Mucosa of descending colon (tissue), 3 donors: ENCODE data around the gene LCE3A. TPM values are rescaled to one million over a fixed set of nuclear protein-coding genes. Genes with fewer than 3 reads are reported as not detected.

Source experiments
- ATAC-seq: fragments of 200-7000 bp; cut with Tn5 transposase; one replicate; pipeline ENCODE4 v1.9.1; 2020; ENCODE audit warnings: mild to moderate bottlenecking, moderate library complexity
- DNase-seq, 3 donors: peaks; one replicate each; pipeline ENCODE4 v3.0.0-alpha.2; 2020
- H3K36me3 ChIP-seq: fragments of 200-600 bp; one replicate; pipeline ENCODE4 v1.8.0; 2021; ENCODE audit warnings: low read depth, mild to moderate bottlenecking
- H3K4me1 ChIP-seq: fragments of 200-600 bp; one replicate; pipeline ENCODE4 v1.8.0; 2021; ENCODE audit warnings: low read depth, mild to moderate bottlenecking
- H3K4me3 ChIP-seq: fragments of 200-600 bp; one replicate; pipeline ENCODE4 v1.8.0; 2021; ENCODE audit warnings: mild to moderate bottlenecking
- H3K9me3 ChIP-seq: fragments of 200-600 bp; one replicate; pipeline ENCODE4 v1.8.0; 2021; ENCODE audit warnings: mild to moderate bottlenecking
- intact Hi-C, 2 donors: fragments of 100-400 bp; cut with DNase I in 1 of 2; cut with micrococcal nuclease in 1 of 2; formaldehyde crosslinking; loops; one replicate each; pipeline versions ENCODE4 v1.11.0 to v1.11.1; 2022; cut with DNase I, micrococcal nuclease
- total RNA-seq, 3 donors: library from RNA; stranded (reverse); fragmentation: NEBNext Ultra II Directional in 2 of 3; extraction: Animal tissue kit (Norgen Biotek cat#: 25700) in 2 of 3; gene quantifications; one replicate each; pipeline versions ENCODE4 v1.2.1 to v1.2.4, GENCODE V29; 2021 to 2023
- TF ChIP-seq, protein P1 (sequence below): fragments of 200-600 bp; IDR thresholded peaks from one replicate; pipeline ENCODE4 v1.8.0; 2022; ENCODE audit warnings: antibody characterized with exemption, mild to moderate bottlenecking
- donor health status: DM: no; HTN: no; CAD: no; lungs with moderate emphysema.
- donor health status: DM: no; HTN: no; CAD: no.
- donor health status: DM: no; HTN: yes; CAD: no.

The LCE3A gene
- total RNA-seq, 3 donors from 2014 or later = not detected

DNA sequence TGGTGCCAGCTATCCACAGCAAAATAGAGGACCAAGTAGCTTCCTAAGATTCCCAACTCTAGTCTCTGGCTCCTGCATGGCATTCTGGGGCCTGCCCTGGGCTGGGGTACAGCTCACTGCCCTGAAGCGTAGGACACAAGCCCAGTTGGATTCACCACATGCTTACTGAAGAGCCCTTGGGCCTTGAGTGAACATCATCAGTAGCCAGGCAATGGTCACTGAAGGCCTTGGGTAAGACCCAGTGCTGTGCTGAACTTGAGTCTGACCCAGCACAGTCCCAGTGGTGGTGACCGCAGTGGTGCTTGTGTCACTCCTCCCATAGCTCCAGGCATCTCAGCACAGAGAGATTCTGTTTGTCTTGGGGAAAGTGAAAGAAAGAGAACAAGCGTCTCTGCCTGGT is 7.7 kb upstream of the LCE3A start:
- no peak for DNase-seq
- no peak for ATAC-seq
- Histone ChIP-seq H3K36me3 (no peaks in the 10 kb centered on the region), H3K4me3 (no peak overlapping the region), H3K4me1 (no peaks in the 10 kb centered on the region), H3K9me3 (no peaks in the 10 kb centered on the region)
- TF ChIP-seq, protein P1, sequence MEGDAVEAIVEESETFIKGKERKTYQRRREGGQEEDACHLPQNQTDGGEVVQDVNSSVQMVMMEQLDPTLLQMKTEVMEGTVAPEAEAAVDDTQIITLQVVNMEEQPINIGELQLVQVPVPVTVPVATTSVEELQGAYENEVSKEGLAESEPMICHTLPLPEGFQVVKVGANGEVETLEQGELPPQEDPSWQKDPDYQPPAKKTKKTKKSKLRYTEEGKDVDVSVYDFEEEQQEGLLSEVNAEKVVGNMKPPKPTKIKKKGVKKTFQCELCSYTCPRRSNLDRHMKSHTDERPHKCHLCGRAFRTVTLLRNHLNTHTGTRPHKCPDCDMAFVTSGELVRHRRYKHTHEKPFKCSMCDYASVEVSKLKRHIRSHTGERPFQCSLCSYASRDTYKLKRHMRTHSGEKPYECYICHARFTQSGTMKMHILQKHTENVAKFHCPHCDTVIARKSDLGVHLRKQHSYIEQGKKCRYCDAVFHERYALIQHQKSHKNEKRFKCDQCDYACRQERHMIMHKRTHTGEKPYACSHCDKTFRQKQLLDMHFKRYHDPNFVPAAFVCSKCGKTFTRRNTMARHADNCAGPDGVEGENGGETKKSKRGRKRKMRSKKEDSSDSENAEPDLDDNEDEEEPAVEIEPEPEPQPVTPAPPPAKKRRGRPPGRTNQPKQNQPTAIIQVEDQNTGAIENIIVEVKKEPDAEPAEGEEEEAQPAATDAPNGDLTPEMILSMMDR = no peak
- intact Hi-C loops = no loop called here

DNA sequence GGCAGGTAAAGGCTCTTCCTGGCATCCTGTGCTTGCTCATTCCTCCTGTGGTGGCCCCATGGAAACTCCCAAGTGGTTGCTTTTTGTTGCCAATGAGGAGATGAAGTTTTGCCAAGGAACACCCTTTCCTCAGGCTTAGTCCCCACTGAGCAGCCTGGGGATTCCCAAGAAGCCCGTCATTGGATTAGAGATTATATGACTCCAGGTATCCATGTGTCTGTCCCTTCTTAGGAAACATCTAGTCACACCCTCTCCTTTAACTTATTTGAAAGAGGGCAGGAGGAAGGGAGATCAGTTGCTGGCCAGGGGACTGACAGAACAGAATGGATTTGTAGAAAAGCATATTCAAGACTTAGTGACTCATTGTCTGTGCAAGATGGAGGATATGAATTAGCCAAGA is 3.8 kb upstream of the LCE3A start:
- H3K36me3 ChIP-seq = no peaks in the 10 kb centered on the region
- H3K9me3 ChIP-seq = no peaks in the 10 kb centered on the region
- no peak for DNase-seq
- TF ChIP-seq, protein P1 = no peak
- no peaks in the 10 kb centered on the region for H3K4me1 ChIP-seq
- ATAC-seq = no peak
- intact Hi-C loops = no loop called here
- no peak overlapping the region for H3K4me3 ChIP-seq

DNA sequence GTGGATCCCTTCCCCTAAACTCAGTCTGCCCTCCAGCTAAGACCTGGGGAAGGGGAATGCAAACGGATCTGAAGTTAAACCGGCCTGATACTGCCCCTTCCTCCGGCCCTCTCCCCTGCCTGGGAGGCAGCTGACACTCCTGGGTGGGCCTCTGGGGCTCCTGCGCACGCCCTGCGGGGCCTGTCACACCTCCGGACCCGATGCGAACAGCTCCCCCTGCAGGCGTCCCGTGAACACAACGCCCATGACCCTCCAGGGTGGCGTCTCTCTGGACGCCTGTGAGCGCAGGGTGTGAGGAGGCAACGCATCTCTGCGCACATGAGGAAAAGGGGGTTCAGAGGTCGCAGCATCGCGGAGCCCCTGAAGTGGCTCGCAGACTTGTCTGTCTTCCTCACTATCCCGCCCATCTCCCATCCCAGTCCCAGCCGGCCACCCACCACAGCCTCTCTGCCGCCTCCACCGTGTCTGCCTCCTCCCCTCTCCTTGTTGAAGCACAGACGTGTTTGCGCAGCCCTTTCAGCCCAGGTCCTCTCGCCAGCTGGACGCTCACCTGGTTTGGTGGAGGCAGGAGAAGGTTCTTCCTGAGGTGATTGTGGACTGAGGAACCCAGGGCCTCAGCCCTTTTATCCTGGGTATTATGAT is 421 bp upstream of the LCE3A start:
- Histone ChIP-seq H3K36me3 (no peaks in the 10 kb centered on the region), H3K9me3 (peaks cover 12% of the 10 kb centered on the region), H3K4me3 (no peak overlapping the region), H3K4me1 (no peaks in the 10 kb centered on the region)
- peak; percentile 35 for ATAC-seq
- no peak for DNase-seq
- TF ChIP-seq, protein P1 = no peak
- intact Hi-C loops = no loop called here

DNA sequence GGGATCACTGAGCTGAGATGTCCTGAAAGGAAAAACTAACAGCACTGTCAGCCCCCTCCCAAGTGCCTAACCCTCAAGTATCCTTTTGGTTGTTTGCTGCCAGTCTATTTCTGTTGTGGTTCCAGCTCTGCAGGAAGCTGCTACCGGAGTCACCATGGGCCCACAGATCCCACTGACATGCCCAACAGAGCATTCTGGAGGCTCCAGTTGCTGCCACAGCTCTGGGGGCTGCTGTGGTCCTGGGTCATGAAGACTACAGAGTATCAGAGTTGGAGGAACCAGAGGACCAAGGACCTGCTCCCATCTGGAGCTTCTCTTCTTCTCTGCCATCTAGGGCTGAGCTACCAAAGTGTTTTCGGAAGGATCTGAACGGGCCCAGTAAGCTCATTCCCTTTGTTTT is 910 bp downstream of the LCE3A start:
- ATAC-seq = no peak
- intact Hi-C loops = no loop called here

DNA sequence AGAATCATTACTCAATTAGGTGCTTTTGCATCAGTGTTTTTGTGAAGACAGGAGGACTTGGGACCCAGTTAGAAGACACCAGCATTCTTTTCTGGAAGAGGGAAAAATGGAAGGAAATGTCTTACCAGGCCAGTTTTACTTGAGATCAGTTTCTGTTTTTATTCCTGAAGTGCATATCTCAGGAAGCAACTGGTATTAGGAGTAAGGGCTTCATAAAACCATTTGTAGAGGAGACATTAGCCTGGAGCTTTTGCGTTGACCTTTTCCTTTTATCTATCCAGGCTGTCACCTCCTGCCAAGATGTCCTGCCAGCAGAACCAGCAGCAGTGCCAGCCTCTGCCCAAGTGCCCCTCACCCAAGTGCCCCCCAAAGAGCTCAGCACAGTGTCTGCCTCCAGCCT is 9.4 kb downstream of the LCE3A start, which contains the start of gene LCE3B:
Gene LCE3B (plus strand): TSS at position 301 of the 400 bp plus-strand sequence. CDS start 0 bp downstream, at position 301.
- TF ChIP-seq, protein P1 = no peak
- no peaks in the 10 kb centered on the region for H3K36me3 ChIP-seq
- H3K9me3 ChIP-seq = peaks cover 3% of the 10 kb centered on the region
- intact Hi-C loops = no loop called here
- ATAC-seq (no peak), DNase-seq (no peak)
- no peak within 1 kb of the TSS for H3K4me3 ChIP-seq
- H3K4me1 ChIP-seq = no peaks in the 10 kb centered on the region

More for the DNA sequence above, 910 bp downstream of the LCE3A start:
- Histone ChIP-seq H3K4me1 (no peaks in the 10 kb centered on the region), H3K9me3 (peaks cover 13% of the 10 kb centered on the region), H3K36me3 (no peaks in the 10 kb centered on the region), H3K4me3 (no peak overlapping the region)
- DNase-seq = no peak
- TF ChIP-seq, protein P1 = no peak
